Upper lobe of right lung (tissue), 1 donor: ENCODE data around the gene APLF. TPM values are rescaled to one million over a fixed set of nuclear protein-coding genes. Genes with fewer than 3 reads are reported as not detected.
"Not testable (repeated sequence)": the region's sequence is repeated elsewhere in the genome, so short reads cannot be mapped to it uniquely, and the experiment has no call there.

Experiments
- ATAC-seq: fragments of 200-7000 bp; cut with Tn5 transposase; one replicate; pipeline ENCODE4 v1.9.1; 2020; ENCODE audit warnings: mild to moderate bottlenecking, moderate library complexity
- DNase-seq: peaks from one replicate; pipeline ENCODE4 v3.0.0-alpha.2; 2020
- H3K27ac ChIP-seq: fragments of 200-600 bp; one replicate; pipeline ENCODE4 v1.8.0; 2022
- H3K27me3 ChIP-seq: fragments of 200-600 bp; one replicate; pipeline ENCODE4 v1.8.0; 2022; ENCODE audit warnings: mild to moderate bottlenecking
- H3K36me3 ChIP-seq: fragments of 200-600 bp; one replicate; pipeline ENCODE4 v1.8.0; 2022
- H3K4me1 ChIP-seq: fragments of 200-600 bp; one replicate; pipeline ENCODE4 v1.8.0; 2022
- H3K4me3 ChIP-seq: fragments of 200-600 bp; one replicate; pipeline ENCODE4 v1.8.0; 2022; ENCODE audit warnings: mild to moderate bottlenecking
- H3K9me3 ChIP-seq: fragments of 200-600 bp; one replicate; pipeline ENCODE4 v1.8.0; 2022
- intact Hi-C: fragments of 100-400 bp; cut with DNase I; formaldehyde crosslinking; loops from one replicate; pipeline ENCODE4 v1.11.0; 2022
- total RNA-seq: library from RNA; stranded (reverse); fragmentation: NEBNext Ultra II Directional; extraction: Animal tissue kit (Norgen Biotek cat#: 25700); gene quantifications from one replicate; pipeline ENCODE4 v1.2.1, GENCODE V29; 2021
- TF ChIP-seq, protein P1 (sequence below): fragments of 200-600 bp; IDR thresholded peaks from one replicate; pipeline ENCODE4 v1.8.0; 2022; ENCODE audit warnings: antibody characterized with exemption
- donor health status: DM: no; HTN: yes; CAD: no; lungs with severe emphysema.

APLF gene
- total RNA-seq, 1 donor from 2014 or later, result 6.8 TPM

DNA sequence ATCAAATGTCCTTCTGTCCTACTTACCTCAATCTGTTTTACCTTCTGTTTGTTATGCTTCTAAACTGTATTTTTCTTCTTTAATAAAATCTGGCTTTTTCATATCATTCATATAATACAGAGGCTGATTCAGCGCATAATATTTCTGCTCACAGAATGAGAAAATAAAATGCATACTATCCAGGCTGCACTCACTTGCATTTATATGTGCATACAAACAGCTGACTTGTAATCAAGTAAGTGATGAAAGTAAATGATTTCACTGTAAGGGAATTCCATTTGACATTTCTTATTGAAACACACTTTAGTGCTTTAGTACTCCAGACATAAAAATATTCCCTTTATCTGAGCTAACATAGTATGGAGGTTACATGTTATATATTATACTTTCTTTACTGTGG, 100.7 kb downstream of the APLF start:
- ATAC-seq (no peak), DNase-seq (no peak)

DNA sequence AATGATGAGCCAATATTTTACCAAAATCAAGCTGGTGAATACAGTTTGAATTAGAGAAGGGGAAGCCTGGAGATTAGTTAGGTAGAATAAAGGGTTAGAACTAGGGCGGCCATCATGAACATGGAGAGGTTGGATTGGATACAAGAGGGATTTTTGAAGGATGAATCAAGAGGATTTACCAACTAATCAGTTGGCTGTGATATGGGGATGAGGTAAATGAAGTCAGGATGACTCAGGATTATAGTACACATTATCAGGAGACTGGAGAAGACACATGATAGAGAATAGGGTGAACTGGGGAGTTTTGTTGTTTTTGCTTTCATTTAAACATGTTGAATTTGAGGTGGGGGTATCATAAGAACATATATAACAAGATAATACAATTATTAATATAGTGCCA, 102.2 kb downstream of the APLF start:
- no peak for DNase-seq
- no peaks in the 10 kb centered on the region for H3K4me1 ChIP-seq
- no peak overlapping the region for H3K27ac ChIP-seq
- no peaks in the 10 kb centered on the region for H3K9me3 ChIP-seq
- H3K36me3 ChIP-seq, result no peaks in the 10 kb centered on the region
- TF ChIP-seq, protein P1, sequence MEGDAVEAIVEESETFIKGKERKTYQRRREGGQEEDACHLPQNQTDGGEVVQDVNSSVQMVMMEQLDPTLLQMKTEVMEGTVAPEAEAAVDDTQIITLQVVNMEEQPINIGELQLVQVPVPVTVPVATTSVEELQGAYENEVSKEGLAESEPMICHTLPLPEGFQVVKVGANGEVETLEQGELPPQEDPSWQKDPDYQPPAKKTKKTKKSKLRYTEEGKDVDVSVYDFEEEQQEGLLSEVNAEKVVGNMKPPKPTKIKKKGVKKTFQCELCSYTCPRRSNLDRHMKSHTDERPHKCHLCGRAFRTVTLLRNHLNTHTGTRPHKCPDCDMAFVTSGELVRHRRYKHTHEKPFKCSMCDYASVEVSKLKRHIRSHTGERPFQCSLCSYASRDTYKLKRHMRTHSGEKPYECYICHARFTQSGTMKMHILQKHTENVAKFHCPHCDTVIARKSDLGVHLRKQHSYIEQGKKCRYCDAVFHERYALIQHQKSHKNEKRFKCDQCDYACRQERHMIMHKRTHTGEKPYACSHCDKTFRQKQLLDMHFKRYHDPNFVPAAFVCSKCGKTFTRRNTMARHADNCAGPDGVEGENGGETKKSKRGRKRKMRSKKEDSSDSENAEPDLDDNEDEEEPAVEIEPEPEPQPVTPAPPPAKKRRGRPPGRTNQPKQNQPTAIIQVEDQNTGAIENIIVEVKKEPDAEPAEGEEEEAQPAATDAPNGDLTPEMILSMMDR, result no peak
- intact Hi-C loops, result no loop called here
- H3K27me3 ChIP-seq, result no peaks in the 10 kb centered on the region
- no peak overlapping the region for H3K4me3 ChIP-seq
- no peak for ATAC-seq

More for the DNA sequence above, 100.7 kb downstream of the APLF start:
- intact Hi-C loops, result no loop called here
- Histone ChIP-seq H3K36me3 (no peaks in the 10 kb centered on the region), H3K27me3 (no peaks in the 10 kb centered on the region), H3K4me3 (no peak overlapping the region), H3K9me3 (no peaks in the 10 kb centered on the region), H3K27ac (no peak overlapping the region), H3K4me1 (no peaks in the 10 kb centered on the region)
- TF ChIP-seq, protein P1, result no peak

DNA sequence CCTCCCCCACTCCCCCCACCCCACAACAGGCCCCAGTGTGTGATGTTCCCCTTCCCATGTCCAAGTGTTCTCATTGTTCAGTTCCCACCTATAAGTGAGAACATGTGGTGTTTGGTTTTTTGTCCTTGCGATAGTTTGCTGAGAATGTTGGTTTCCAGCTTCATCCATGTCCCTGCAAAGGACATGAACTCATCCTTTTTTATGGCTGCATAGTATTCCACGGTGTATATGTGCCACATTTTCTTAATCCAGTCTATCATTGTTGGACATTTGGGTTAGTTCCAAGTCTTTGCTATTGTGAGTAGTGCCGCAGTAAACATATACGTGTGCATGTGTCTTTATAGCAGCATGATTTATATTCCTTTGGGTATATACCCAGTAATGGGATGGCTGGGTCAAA, 103.0 kb downstream of the APLF start:
- H3K27me3 ChIP-seq, H3K4me3 ChIP-seq, intact Hi-C loops, H3K36me3 ChIP-seq, DNase-seq, H3K27ac ChIP-seq, ATAC-seq, H3K4me1 ChIP-seq, H3K9me3 ChIP-seq: not testable (repeated sequence)

DNA sequence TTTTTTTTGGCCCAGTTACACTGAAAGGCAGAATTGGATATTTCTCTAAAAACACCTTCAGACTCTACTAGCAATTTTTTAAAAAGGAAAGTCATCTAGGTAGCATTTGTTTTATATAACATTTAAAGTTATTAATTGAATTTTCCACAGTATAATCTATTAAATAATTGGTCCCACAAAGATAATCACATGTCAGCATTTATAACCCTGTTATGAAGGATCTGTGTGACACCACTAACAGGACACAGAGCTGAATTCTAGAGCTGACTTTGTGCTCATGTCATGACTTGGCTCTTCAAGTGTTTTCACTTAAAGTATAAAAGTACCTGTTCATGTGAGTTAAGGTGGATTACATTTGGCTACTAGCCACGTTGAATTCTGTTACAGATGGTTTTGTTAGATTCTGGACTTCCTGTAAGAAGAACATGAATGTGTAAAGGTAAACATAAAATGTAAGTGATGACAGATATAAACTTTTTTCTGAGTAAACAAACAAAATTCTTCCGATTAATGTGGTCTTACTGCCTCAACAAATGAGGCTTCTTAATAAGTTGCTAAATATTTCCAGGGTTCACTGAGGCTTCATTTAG, 106.9 kb downstream of the APLF start:
- Histone ChIP-seq H3K4me3 (no peak overlapping the region), H3K4me1 (no peaks in the 10 kb centered on the region), H3K9me3 (no peaks in the 10 kb centered on the region), H3K27ac (no peak overlapping the region), H3K27me3 (no peaks in the 10 kb centered on the region), H3K36me3 (no peaks in the 10 kb centered on the region)
- TF ChIP-seq, protein P1, result no peak
- intact Hi-C loops, result no loop called here
- DNase-seq (no peak), ATAC-seq (no peak)

DNA sequence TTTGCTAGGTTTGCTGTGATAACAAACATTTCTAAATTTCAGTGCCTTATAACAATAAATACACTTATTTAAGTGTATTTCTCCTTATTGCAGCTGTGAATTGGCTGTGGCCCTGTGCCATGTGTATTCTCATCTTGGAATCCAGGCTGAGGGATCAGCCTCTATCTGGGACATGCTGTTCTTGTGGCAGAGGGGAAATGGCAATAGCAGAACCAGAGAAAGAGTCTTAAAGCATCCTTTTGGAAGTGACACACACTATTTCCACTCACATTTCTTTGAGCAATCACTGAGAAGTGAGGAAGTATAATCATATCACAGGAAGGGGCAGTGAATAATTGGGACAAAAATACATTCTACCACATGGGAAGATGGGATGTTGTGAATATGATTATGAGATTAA, 109.8 kb downstream of the APLF start:
- ATAC-seq (no peak), DNase-seq (no peak)
- TF ChIP-seq, protein P1, result no peak
- Histone ChIP-seq H3K9me3 (no peaks in the 10 kb centered on the region), H3K27ac (no peak overlapping the region), H3K27me3 (no peaks in the 10 kb centered on the region), H3K4me1 (no peaks in the 10 kb centered on the region), H3K4me3 (no peak overlapping the region), H3K36me3 (no peaks in the 10 kb centered on the region)
- intact Hi-C loops, result no loop called here

DNA sequence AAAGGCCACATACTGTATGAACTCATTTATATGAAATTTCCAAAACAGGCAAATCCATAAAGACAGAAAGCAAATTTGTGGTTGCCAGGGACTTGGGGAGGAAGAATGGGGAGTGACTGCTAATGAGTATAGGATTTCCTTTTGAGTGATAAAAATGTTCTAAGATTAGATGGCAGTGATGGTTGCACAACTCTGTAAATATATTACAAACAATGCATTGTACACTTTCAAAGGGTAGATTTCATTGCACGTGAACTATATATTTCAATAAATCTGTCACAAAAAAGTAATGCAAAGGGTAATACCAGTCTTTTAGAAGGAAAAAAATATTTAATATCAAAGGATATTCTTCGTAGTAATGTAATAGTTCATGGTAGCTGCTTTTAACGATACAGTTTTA, 112.3 kb downstream of the APLF start:
- ATAC-seq (no peak), DNase-seq (no peak)
- H3K4me1 ChIP-seq, result no peaks in the 10 kb centered on the region
- no peak overlapping the region for H3K27ac ChIP-seq
- no peaks in the 10 kb centered on the region for H3K27me3 ChIP-seq
- no peak overlapping the region for H3K4me3 ChIP-seq
- intact Hi-C loops, result no loop called here
- TF ChIP-seq, protein P1, result no peak
- no peaks in the 10 kb centered on the region for H3K36me3 ChIP-seq
- H3K9me3 ChIP-seq, result no peaks in the 10 kb centered on the region
